Fibroblast of skin of scalp (primary cell): Measurements from ENCODE around the gene MED31.
"Not testable (repeated sequence)": the region's sequence is repeated elsewhere in the genome, so short reads cannot be mapped to it uniquely, and the experiment has no call there.

Source experiments
- DNase-seq: peaks from one replicate; pipeline ENCODE4 v3.0.0-alpha.2; 2013

The MED31 gene

GRCh38 chr17:6611231-6611630 is 40.2 kb downstream of the MED31 start:
- no peak for DNase-seq

- DNase-seq = no peak
These were observed 41.4 kb downstream of the MED31 start for GRCh38 chr17:6610011-6610410.

- no peak for DNase-seq
These were observed 43.1 kb downstream of the MED31 start for GRCh38 chr17:6608321-6608720.

- DNase-seq = no peak
These were observed 46.3 kb downstream of the MED31 start for GRCh38 chr17:6605142-6605541.

GRCh38 chr17:6603744-6604325 is 47.6 kb downstream of the MED31 start:
- no peak for DNase-seq

- no peak for DNase-seq
These were observed 49.3 kb downstream of the MED31 start for GRCh38 chr17:6602141-6602540.

- no peak for DNase-seq
These were observed 52.0 kb downstream of the MED31 start for GRCh38 chr17:6599364-6599763.

- DNase-seq = no peak
These were observed 53.7 kb downstream of the MED31 start for GRCh38 chr17:6597727-6598126.

GRCh38 chr17:6596941-6597340 is 54.5 kb downstream of the MED31 start:
- DNase-seq = no peak

GRCh38 chr17:6596511-6596910 is 54.9 kb downstream of the MED31 start:
- no peak for DNase-seq

GRCh38 chr17:6596081-6596480 is 55.3 kb downstream of the MED31 start:
- no peak for DNase-seq

GRCh38 chr17:6593371-6593770 is 58.0 kb downstream of the MED31 start:
- DNase-seq = not testable (repeated sequence)
